IPS DF 19.7 (cell line): ENCODE results near the gene SDR42E2.
"Not testable (repeated sequence)": the region's sequence is repeated elsewhere in the genome, so short reads cannot be mapped to it uniquely, and the experiment has no call there.

Experiments
- DNase-seq: peaks from one replicate; pipeline ENCODE4 v3.0.0-alpha.2; 2013; ENCODE audit warnings: low read depth, low spot score

Gene SDR42E2

GRCh38 chr16:22213801-22214200 is 51.5 kb downstream of the SDR42E2 start:
- no peak for DNase-seq

GRCh38 chr16:22214402-22214801 is 52.1 kb downstream of the SDR42E2 start:
- no peak for DNase-seq

GRCh38 chr16:22214889-22215288 is 52.6 kb downstream of the SDR42E2 start:
- DNase-seq, result no peak

- DNase-seq, result no peak
Measured at GRCh38 chr16:22216191-22216831, 54.0 kb downstream of the SDR42E2 start.

GRCh38 chr16:22216832-22217225 is 54.5 kb downstream of the SDR42E2 start:
- not testable (repeated sequence) for DNase-seq

GRCh38 chr16:22217890-22218730 is 55.8 kb downstream of the SDR42E2 start:
- DNase-seq, result no peak

- DNase-seq, result no peak
Measured at GRCh38 chr16:22219389-22220068, 57.2 kb downstream of the SDR42E2 start.

- DNase-seq, result no peak
Measured at GRCh38 chr16:22220069-22220440, 57.7 kb downstream of the SDR42E2 start.

GRCh38 chr16:22220714-22221113 is 58.4 kb downstream of the SDR42E2 start:
- DNase-seq, result no peak

GRCh38 chr16:22222006-22222405 is 59.7 kb downstream of the SDR42E2 start:
- no peak for DNase-seq

- no peak for DNase-seq
Measured at GRCh38 chr16:22222998-22223397, 60.7 kb downstream of the SDR42E2 start.

- no peak for DNase-seq
Measured at GRCh38 chr16:22225060-22225459, 62.8 kb downstream of the SDR42E2 start.

- no peak for DNase-seq
Measured at GRCh38 chr16:22229889-22230288, 67.6 kb downstream of the SDR42E2 start.

GRCh38 chr16:22232277-22233036 is 70.2 kb downstream of the SDR42E2 start:
- no peak for DNase-seq

- no peak for DNase-seq
Measured at GRCh38 chr16:22233037-22233372, 70.7 kb downstream of the SDR42E2 start.

- DNase-seq, result no peak
Measured at GRCh38 chr16:22235839-22236745, 73.8 kb downstream of the SDR42E2 start.

GRCh38 chr16:22239131-22239805 is 77.0 kb downstream of the SDR42E2 start:
- DNase-seq, result no peak

- no peak for DNase-seq
Measured at GRCh38 chr16:22240023-22240710, 77.9 kb downstream of the SDR42E2 start.
